ENCODE results near the gene C2orf92. TPM values are rescaled to one million over a fixed set of nuclear protein-coding genes. Genes with fewer than 3 reads are reported as not detected.

C2orf92 gene
- total RNA-seq, 1 donor from 2014 or later, result 1.3 TPM

GRCh38 chr2:97703741-97704140, 34.2 kb downstream of the C2orf92 start:
- DNase-seq (ENCODE audit: low read depth), result no peak
- H3K4me3 ChIP-seq (ENCODE audit: low read depth, low read length), result no peak overlapping the region
- no peak for TF ChIP-seq CTCF (conservative IDR thresholded peaks at IDR 0.05; ENCODE audit: low read depth, low read length)

- H3K4me3 ChIP-seq (ENCODE audit: low read depth, low read length), result no peak overlapping the region
- no peak for DNase-seq (ENCODE audit: low read depth)
- no peak for TF ChIP-seq CTCF (conservative IDR thresholded peaks at IDR 0.05; ENCODE audit: low read depth, low read length)
Observed at GRCh38 chr2:97704989-97705388, 35.5 kb downstream of the C2orf92 start.

- no peak overlapping the region for H3K4me3 ChIP-seq (ENCODE audit: low read depth, low read length)
- TF ChIP-seq CTCF (conservative IDR thresholded peaks at IDR 0.05; ENCODE audit: low read depth, low read length), result no peak
- no peak for DNase-seq (ENCODE audit: low read depth)
Observed at GRCh38 chr2:97706112-97706511, 36.6 kb downstream of the C2orf92 start.

- no peak overlapping the region for H3K4me3 ChIP-seq (ENCODE audit: low read depth, low read length)
- no peak for DNase-seq (ENCODE audit: low read depth)
Observed at GRCh38 chr2:97706708-97707345, 37.3 kb downstream of the C2orf92 start.

GRCh38 chr2:97707362-97708047, 38.0 kb downstream of the C2orf92 start:
- no peak overlapping the region for H3K4me3 ChIP-seq (ENCODE audit: low read depth, low read length)
- no peak for TF ChIP-seq CTCF (conservative IDR thresholded peaks at IDR 0.05; ENCODE audit: low read depth, low read length)
- no peak for DNase-seq (ENCODE audit: low read depth)

More at GRCh38 chr2:97706708-97707345, 37.3 kb downstream of the C2orf92 start:
- TF ChIP-seq CTCF (conservative IDR thresholded peaks at IDR 0.05; ENCODE audit: low read depth, low read length), result no peak

GRCh38 chr2:97708048-97708380, 38.5 kb downstream of the C2orf92 start:
- no peak overlapping the region for H3K4me3 ChIP-seq (ENCODE audit: low read depth, low read length)
- no peak for DNase-seq (ENCODE audit: low read depth)
- no peak for TF ChIP-seq CTCF (conservative IDR thresholded peaks at IDR 0.05; ENCODE audit: low read depth, low read length)

GRCh38 chr2:97708608-97709007, 39.1 kb downstream of the C2orf92 start:
- no peak for DNase-seq (ENCODE audit: low read depth)
- no peak overlapping the region for H3K4me3 ChIP-seq (ENCODE audit: low read depth, low read length)
- no peak for TF ChIP-seq CTCF (conservative IDR thresholded peaks at IDR 0.05; ENCODE audit: low read depth, low read length)

Data from epithelial cell of proximal tubule (primary cell).